K562 (cell line): Measurements from ENCODE around the gene AP1B1. TPM values are rescaled to one million over a fixed set of nuclear protein-coding genes. Genes with fewer than 3 reads are reported as not detected.
A peak's percentile ranks its signal among the peaks of the same experiment; 100 is the strongest.

Source experiments
- ATAC-seq: fragments of 200-7000 bp; cut with Tn5 transposase; 3 replicates; pipeline ENCODE4 v1.9.1; 2020; ENCODE audit warnings: moderate library complexity
- BruUV-seq: library from RNA; stranded (reverse); fragments of 400-500 nt; replicated peaks from 2 replicates; lab custom pipeline; 2021; lab: Mats Ljungman, UMichigan
- CTCF ChIA-PET: fragments of 300-600 bp; formaldehyde crosslinking; extraction: SDS; loops from one replicate; lab custom pipeline; 2021; ENCODE audit warnings: low intra/inter-chr PET ratio; lab: Yijun Ruan, JAX
- POLR2A ChIA-PET: fragments of 300-600, 350-650 bp; sonication (Branson Sonifier 250); formaldehyde crosslinking; extraction: SDS; loops from one replicate; lab custom pipeline; 2021; ENCODE audit warnings: antibody characterized with exemption, inconsistent platforms; lab: Yijun Ruan, JAX
- DNase-seq, 4 experiments: peaks; one replicate each; pipeline versions ENCODE4 v3.0.0 to v3.0.0-alpha.2; 2011 to 2018; ENCODE audit warnings: low spot score in 3 of 4, mixed read lengths in 3 of 4; ENCODE audit errors: extremely low read depth in 1 of 4
- FAIRE-seq: peaks from 2 replicates; lab custom pipeline; 2011; peaks lifted over from hg19 to GRCh38; lab: Jason Lieb, UNC
- H2AFZ ChIP-seq: 2 replicates; pipeline ENCODE4 v1.6.0; 2011; ENCODE audit warnings: low read depth, low read length, control low read depth, inconsistent platforms
- H3K27ac ChIP-seq: fragments of 200-600 bp; 3 replicates; pipeline ENCODE4 v1.8.0; 2011; ENCODE audit warnings: low read depth, mild to moderate bottlenecking, control low read depth, inconsistent platforms, low read length, moderate library complexity, mixed read lengths; ENCODE audit errors: extremely low read depth
- H3K27me3 ChIP-seq, 2 experiments: fragments of 300-600 bp in 1 of 2; 2 replicates in 1 of 2; 3 replicates in 1 of 2; pipeline versions ENCODE4 v1.6.0 to v1.8.0; 2011; ENCODE audit warnings: inconsistent platforms in 2 of 2, low read length in 2 of 2, mild to moderate bottlenecking in 1 of 2, mixed read lengths in 1 of 2, moderate library complexity in 1 of 2; ENCODE audit not compliant: control insufficient read depth in 2 of 2, insufficient read depth in 2 of 2
- H3K36me3 ChIP-seq: fragments of 300-600 bp; 3 replicates; pipeline ENCODE4 v1.8.0; 2011; ENCODE audit warnings: mild to moderate bottlenecking, low read length, inconsistent platforms; ENCODE audit not compliant: control insufficient read depth, insufficient read depth
- H3K4me1 ChIP-seq, 2 experiments: fragments of 200-600 bp in 1 of 2; replicated peaks in 1 of 2; 2 replicates in 1 of 2; 3 replicates in 1 of 2; pipeline versions ENCODE4 v1.5.1 to v1.8.0; 2011; ENCODE audit warnings: inconsistent platforms in 2 of 2, low read length in 2 of 2, mild to moderate bottlenecking in 1 of 2, mixed read lengths in 1 of 2, moderate library complexity in 1 of 2; ENCODE audit not compliant: control insufficient read depth in 2 of 2, insufficient read depth in 2 of 2
- H3K4me2 ChIP-seq: 2 replicates; pipeline ENCODE4 v1.6.1; 2011; ENCODE audit warnings: low read length, control low read depth, inconsistent platforms, mixed read lengths; ENCODE audit not compliant: insufficient read depth
- H3K4me3 ChIP-seq: fragments of 200-600 bp; sonication (generic), shearing (Covaris generic); 2 replicates; pipeline ENCODE4 v1.5.1; 2016; ENCODE audit warnings: control low read depth, inconsistent platforms
- H3K79me2 ChIP-seq: fragments of 200-600 bp; 3 replicates; pipeline ENCODE4 v1.8.0; 2011; ENCODE audit warnings: low read length, inconsistent platforms; ENCODE audit not compliant: control insufficient read depth, insufficient read depth
- H3K9ac ChIP-seq, 2 experiments: 2 replicates each; pipeline versions ENCODE4 v1.6.0 to v1.6.1; 2011; ENCODE audit warnings: low read depth in 2 of 2, low read length in 2 of 2, control low read depth in 1 of 2, inconsistent platforms in 1 of 2, mild to moderate bottlenecking in 1 of 2, mixed read lengths in 1 of 2; ENCODE audit not compliant: insufficient read depth in 1 of 2
- H3K9me1 ChIP-seq: one replicate; pipeline ENCODE4 v1.6.0; 2011; ENCODE audit warnings: inconsistent platforms, mild to moderate bottlenecking, low read length, moderate library complexity; ENCODE audit not compliant: control insufficient read depth, insufficient read depth
- H3K9me3 ChIP-seq: replicated peaks from 2 replicates; pipeline ENCODE4 v1.5.1; 2011; ENCODE audit warnings: low read depth, low read length, inconsistent platforms; ENCODE audit not compliant: control insufficient read depth, insufficient read depth
- H4K20me1 ChIP-seq: replicated peaks from 2 replicates; pipeline ENCODE4 v1.6.1; 2011; ENCODE audit warnings: low read length, inconsistent platforms, mixed read lengths; ENCODE audit not compliant: control insufficient read depth, insufficient read depth
- ARHGAP35 ChIP-seq: fragments of 450-650 bp; IDR thresholded peaks from 2 replicates; pipeline ENCODE4 v1.6.1; 2018; ENCODE audit not compliant: partially characterized antibody
- COPS2 ChIP-seq: fragments of 450-650 bp; conservative IDR thresholded peaks from 2 replicates; pipeline ENCODE4 v1.6.1; 2016; ENCODE audit warnings: mild to moderate bottlenecking, moderate library complexity
- FOXJ2 ChIP-seq: fragments of 200-800 bp; sonication (Bioruptor generic); IDR thresholded peaks from 2 replicates; pipeline ENCODE4 v1.6.1; 2016; ENCODE audit warnings: missing genetic modification characterization, missing compliant biosample characterization
- FOXM1 ChIP-seq, 2 experiments: fragments of 450-650 bp in 1 of 2; sonication (generic) in 1 of 2; formaldehyde crosslinking in 1 of 2; IDR thresholded peaks; 2 replicates each; pipeline versions ENCODE4 v1.6.1 to v1.9.0; 2017 to 2022; ENCODE audit warnings: low read depth in 2 of 2, mild to moderate bottlenecking in 2 of 2, missing genetic modification reagents in 1 of 2, moderate library complexity in 1 of 2
- KLF16 ChIP-seq: IDR thresholded peaks from 2 replicates; pipeline ENCODE4 v1.6.1; 2016; ENCODE audit warnings: antibody characterized with exemption
- LCOR ChIP-seq: sonication (generic); formaldehyde crosslinking; IDR thresholded peaks from 2 replicates; pipeline ENCODE4 v1.8.0; 2022; ENCODE audit warnings: mild to moderate bottlenecking, missing genetic modification reagents
- MIER1 ChIP-seq: fragments of 450-650 bp; IDR thresholded peaks from 2 replicates; pipeline ENCODE4 v1.6.1; 2016; ENCODE audit warnings: antibody characterized with exemption, mild to moderate bottlenecking, low read depth
- MTF1 ChIP-seq: fragments of 250-450 bp; sonication (Bioruptor Pico); IDR thresholded peaks from 2 replicates; pipeline ENCODE4 v1.9.0; 2021; ENCODE audit warnings: moderate library complexity, mild to moderate bottlenecking, inconsistent platforms, borderline replicate concordance
- NFYB ChIP-seq: IDR thresholded peaks from 2 replicates; pipeline ENCODE4 v1.6.1; 2011; ENCODE audit warnings: mild to moderate bottlenecking, moderate library complexity; ENCODE audit not compliant: insufficient read length; ENCODE audit errors: extremely low read depth
- PCBP1 ChIP-seq: fragments of 200-400 bp; formaldehyde crosslinking; IDR thresholded peaks from 2 replicates; pipeline ENCODE4 v1.6.1; 2018; ENCODE audit warnings: mild to moderate bottlenecking, low read depth, low read length; ENCODE audit not compliant: poor library complexity, severe bottlenecking
- POLR2G ChIP-seq: fragments of 200-400 bp; formaldehyde crosslinking; IDR thresholded peaks from 2 replicates; pipeline ENCODE4 v1.6.1; 2017; ENCODE audit warnings: low read depth, mild to moderate bottlenecking, antibody characterized with exemption, low read length, moderate library complexity
- PTRF ChIP-seq: fragments of 450-650 bp; IDR thresholded peaks from 2 replicates; pipeline ENCODE4 v1.6.1; 2016; ENCODE audit warnings: mild to moderate bottlenecking, missing genetic modification characterization, missing compliant biosample characterization
- SMAD2 ChIP-seq: fragments of 150-350 bp; IDR thresholded peaks from 2 replicates; pipeline ENCODE4 v1.6.1; 2014; ENCODE audit warnings: low read depth, mild to moderate bottlenecking, low read length
- STAT5B ChIP-seq: fragments of 250-450 bp; sonication (Bioruptor Pico); IDR thresholded peaks from 2 replicates; pipeline ENCODE4 v1.8.0; 2021; ENCODE audit warnings: mild to moderate bottlenecking, inconsistent platforms
- TRIM28 ChIP-seq: fragments of 450-650 bp; IDR thresholded peaks from 2 replicates; pipeline ENCODE4 v1.6.1; 2017
- ZBTB8A ChIP-seq: fragments of 450-650 bp; IDR thresholded peaks from 2 replicates; pipeline ENCODE4 v1.6.1; 2018; ENCODE audit warnings: mild to moderate bottlenecking, moderate library complexity; ENCODE audit not compliant: partially characterized antibody
- whole genome bisulfite sequencing: fragments of 100-300 bp; shearing (Covaris generic); methylation state at CpG from one replicate; pipeline ENCODE4 v1.1.6; 2016; ENCODE audit warnings: low coverage, mixed read lengths; ENCODE audit not compliant: insufficient coverage; ENCODE audit errors: missing lambda C conversion rate; 5-methylcytosine and 5-hydroxymethylcytosine counted together
- in situ Hi-C: fragments of 300-500 bp; cut with MboI; formaldehyde crosslinking; loops from 4 replicates; pipeline ENCODE4 v1.15.0; 2018; ENCODE audit warnings: inconsistent platforms, mixed read lengths
- intact Hi-C: fragments of 100-400 bp; cut with micrococcal nuclease; formaldehyde crosslinking; loops from 2 replicates; pipeline ENCODE4 v1.14.2; 2022
- polyA plus RNA-seq, 8 experiments: library from polyadenylated mRNA; depleted of rRNA in 4 of 8; stranded (reverse) in 5 of 8; unstranded in 3 of 8; fragments of >200 nt; fragmentation: Nextera tagmentation in 2 of 8; fragmentation: Illumina TruSeq in 1 of 8; extraction: Ambion mirVana in 2 of 8; extraction: Trizol in 1 of 8; gene quantifications; 2 replicates each; pipeline versions ENCODE4 v1.2.1 to v1.2.3, GENCODE V29; 2011 to 2014; ENCODE audit warnings: inconsistent platforms in 1 of 8, missing spikeins in 1 of 8
- total RNA-seq, 7 experiments: library from RNA; depleted of rRNA in 6 of 7; stranded (reverse); fragments of >200 nt in 6 of 7; fragmentation: Illumina TruSeq in 2 of 7; extraction: Trizol in 2 of 7; gene quantifications; 2 replicates each; pipeline versions ENCODE4 v1.2.1 to v1.2.3, GENCODE V29; 2011 to 2021; ENCODE audit warnings: low replicate concordance in 1 of 7
- TF ChIP-seq, protein P1 (sequence below): sonication (generic); formaldehyde crosslinking; IDR thresholded peaks from 2 replicates; pipeline ENCODE4 v1.8.0; 2022; ENCODE audit warnings: mild to moderate bottlenecking, missing genetic modification reagents

AP1B1 gene
- total and polyA plus RNA-seq, 9 of the 15 experiments (the other 6 are each of a cell fraction or from before 2014, with no cell fraction given), result 1.2 to 60.9 (median 30.1) TPM

DNA sequence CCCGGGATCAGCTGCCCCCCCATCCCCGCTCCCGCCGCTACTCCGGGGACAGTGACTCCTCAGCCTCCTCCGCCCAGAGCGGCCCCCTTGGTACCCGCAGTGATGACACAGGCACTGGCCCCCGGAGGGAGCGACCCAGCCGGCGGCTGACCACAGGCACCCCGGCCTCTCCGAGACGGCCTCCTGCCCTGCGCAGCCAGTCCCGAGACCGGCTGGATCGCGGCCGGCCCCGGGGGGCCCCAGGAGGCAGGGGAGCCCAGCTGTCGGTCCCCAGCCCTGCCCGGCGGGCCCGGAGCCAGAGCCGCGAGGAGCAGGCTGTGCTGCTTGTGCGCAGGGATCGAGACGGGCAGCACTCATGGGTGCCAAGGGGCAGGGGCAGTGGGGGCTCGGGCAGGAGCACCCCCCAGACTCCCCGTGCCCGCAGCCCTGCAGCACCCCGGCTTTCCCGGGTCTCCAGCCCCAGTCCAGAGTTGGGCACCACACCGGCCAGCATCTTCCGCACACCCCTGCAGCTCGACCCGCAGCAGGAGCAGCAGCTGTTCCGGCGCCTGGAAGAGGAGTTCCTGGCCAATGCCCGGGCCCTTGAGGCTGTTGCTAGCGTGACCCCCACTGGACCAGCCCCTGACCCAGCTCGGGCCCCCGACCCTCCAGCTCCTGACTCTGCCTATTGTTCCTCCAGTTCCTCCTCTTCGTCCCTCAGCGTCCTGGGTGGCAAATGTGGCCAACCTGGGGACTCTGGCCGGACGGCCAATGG lies 76.7 kb downstream of the AP1B1 start:
- POLR2A ChIA-PET, result no interaction called here
- no peaks in the 10 kb centered on the region for H3K27me3 ChIP-seq

DNA sequence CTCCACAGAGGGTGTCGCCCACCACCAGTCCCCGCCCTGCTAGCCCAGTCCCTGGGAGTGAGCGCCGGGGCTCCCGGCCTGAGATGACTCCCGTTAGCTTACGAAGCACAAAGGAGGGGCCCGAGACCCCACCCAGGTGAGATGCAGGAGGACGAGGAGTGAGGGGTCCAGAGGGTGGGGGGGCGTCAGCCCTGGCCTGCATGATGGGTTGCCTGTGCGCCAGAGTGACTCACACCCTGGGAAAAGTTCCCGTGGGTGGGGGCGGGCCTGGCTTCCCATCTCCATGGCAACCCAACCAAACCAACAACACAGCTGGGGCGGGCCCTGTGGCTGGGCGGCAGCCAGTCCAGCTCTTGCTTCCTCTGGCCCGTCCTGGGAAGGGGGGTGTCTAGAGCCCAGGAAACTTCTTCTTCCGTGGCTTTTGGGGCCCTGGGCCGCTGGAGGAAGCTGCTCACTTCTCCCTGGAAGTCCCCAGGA lies 77.5 kb downstream of the AP1B1 start:
- Histone ChIP-seq H3K4me2 (peak overlapping the region; percentile 14; the same call in 1 of the 2 replicates), H3K27me3 (no peaks in the 10 kb centered on the region), H3K9me1 (no peaks in the 10 kb centered on the region), H3K4me1 (peaks cover 14 to 89% of the 10 kb centered on the region in 2 experiments; a peak in 4 of 5 replicates), H4K20me1 (no peaks in the 10 kb centered on the region), H3K79me2 (peaks cover 18% of the 10 kb centered on the region), H3K9ac (peak overlapping the region in 1 of 2 experiments; percentile 72; a peak in 1 of 4 replicates), H2AFZ (no peak overlapping the region), H3K4me3 (no peak overlapping the region), H3K27ac (no peak overlapping the region), H3K9me3 (no peaks in the 10 kb centered on the region), H3K36me3 (peaks cover 9% of the 10 kb centered on the region; the same call in 1 of the 3 replicates)
- in situ Hi-C loops (no loop called here), intact Hi-C loops (no loop called here)
- CTCF ChIA-PET, result no interaction called here
- POLR2A ChIA-PET, result interaction anchor here (0.6 kb wide), 1 partner anchor 685 kb away, joined by 3 read pairs; no protein-coding TSS in a partner anchor
- ATAC-seq (peak; percentile 69), FAIRE-seq (peak; percentile 70), DNase-seq (peak; percentile 87 to 89 (median 88))
- 25% methylated on average over 10 of the region's 18 CpGs for WGBS
- no TSS peak for BruUV-seq
- TF ChIP-seq ZBTB8A (no peak), ARHGAP35 (no peak), PTRF (no peak), FOXJ2 (tag) (peak; percentile 98), TRIM28 (no peak), FOXM1 (IDR thresholded peaks at IDR 0.05; ENCODE audit: low read depth) (no peak), FOXM1 (CRISPR knock-in tag; IDR thresholded peaks at IDR 0.05; ENCODE audit: low read depth) (no peak), MIER1 (no peak), LCOR (no peak), PCBP1 (no peak), STAT5B (CRISPR knock-in tag) (no peak), KLF16 (no peak), COPS2 (no peak), MTF1 (CRISPR knock-in tag) (no peak)
- TF ChIP-seq, protein P1, sequence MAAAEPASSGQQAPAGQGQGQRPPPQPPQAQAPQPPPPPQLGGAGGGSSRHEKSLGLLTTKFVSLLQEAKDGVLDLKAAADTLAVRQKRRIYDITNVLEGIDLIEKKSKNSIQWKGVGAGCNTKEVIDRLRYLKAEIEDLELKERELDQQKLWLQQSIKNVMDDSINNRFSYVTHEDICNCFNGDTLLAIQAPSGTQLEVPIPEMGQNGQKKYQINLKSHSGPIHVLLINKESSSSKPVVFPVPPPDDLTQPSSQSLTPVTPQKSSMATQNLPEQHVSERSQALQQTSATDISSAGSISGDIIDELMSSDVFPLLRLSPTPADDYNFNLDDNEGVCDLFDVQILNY (CRISPR knock-in tag), result no peak

More for the DNA sequence above, 76.7 kb downstream of the AP1B1 start:
- Histone ChIP-seq H3K9ac (no peak overlapping the region; a peak in 1 of 4 replicates), H4K20me1 (no peaks in the 10 kb centered on the region), H3K36me3 (peaks cover 9% of the 10 kb centered on the region; the same call in 1 of the 3 replicates), H3K4me3 (no peak overlapping the region), H3K79me2 (peaks cover 18% of the 10 kb centered on the region), H3K4me1 (peaks cover 14 to 83% of the 10 kb centered on the region in 2 experiments; a peak in 4 of 5 replicates), H3K27ac (no peak overlapping the region), H3K9me1 (no peaks in the 10 kb centered on the region), H3K9me3 (no peaks in the 10 kb centered on the region), H3K4me2 (no peak overlapping the region), H2AFZ (no peak overlapping the region)
- no peak for FAIRE-seq
- TF ChIP-seq POLR2G (peak; percentile 26; the same call in 1 of the 2 replicates), NFYB (no peak), SMAD2 (no peak)
- CTCF ChIA-PET, result no interaction called here
- ATAC-seq, result no peak
- intact Hi-C loops (no loop called here), in situ Hi-C loops (no loop called here)
- 91% methylated on average over 20 of the region's 50 CpGs for WGBS
- no TSS peak for BruUV-seq
- no peak for DNase-seq
